Stimulated activated naive CD4-positive, alpha-beta T cell treated with Interleukin-2 at 50 U/mL for 16 hours (primary cell): ENCODE measurements around the gene PAX3.

Experiments used
- DNase-seq: peaks from one replicate; lab custom pipeline; 2025; lab: John Stamatoyannopoulos, UW

PAX3 gene

DNA sequence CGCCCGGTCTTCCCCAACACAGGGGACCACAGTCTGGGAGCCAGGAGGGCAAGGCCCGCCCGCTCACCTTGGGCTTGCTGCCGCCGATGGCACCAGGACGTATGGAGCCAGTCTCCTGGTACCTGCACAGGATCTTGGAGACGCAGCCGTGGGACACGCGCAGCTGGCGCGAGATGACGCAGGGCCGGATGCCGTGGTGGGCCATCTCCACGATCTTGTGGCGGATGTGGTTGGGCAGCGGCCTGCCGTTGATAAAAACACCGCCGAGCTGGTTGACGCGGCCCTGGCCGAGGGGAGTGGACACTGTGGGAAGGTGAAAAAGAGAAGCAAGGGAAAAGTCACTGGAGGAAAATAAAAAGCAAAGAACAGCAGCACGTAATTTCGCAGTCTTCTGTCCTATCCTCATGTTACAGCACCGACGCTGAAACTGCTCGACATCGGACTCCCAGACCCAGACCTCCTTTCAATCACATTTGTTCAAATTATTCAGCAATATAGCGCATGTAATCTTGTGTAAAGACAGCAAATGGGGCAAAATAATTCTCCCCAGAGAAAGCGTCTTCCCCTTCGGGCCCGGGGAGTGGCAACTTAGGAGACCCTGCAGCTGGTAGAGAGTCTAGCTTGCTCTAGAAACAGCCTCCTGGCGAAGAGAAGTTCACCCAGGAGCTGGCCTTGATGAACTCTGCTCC, 1.7 kb downstream of the PAX3 start:
- DNase-seq, result no peak

- DNase-seq, result no peak
These were observed 2.5 kb downstream of the PAX3 start for GRCh38 chr2:222296311-222296741.

GRCh38 chr2:222295368-222296062, 3.3 kb downstream of the PAX3 start:
- no peak for DNase-seq

DNA sequence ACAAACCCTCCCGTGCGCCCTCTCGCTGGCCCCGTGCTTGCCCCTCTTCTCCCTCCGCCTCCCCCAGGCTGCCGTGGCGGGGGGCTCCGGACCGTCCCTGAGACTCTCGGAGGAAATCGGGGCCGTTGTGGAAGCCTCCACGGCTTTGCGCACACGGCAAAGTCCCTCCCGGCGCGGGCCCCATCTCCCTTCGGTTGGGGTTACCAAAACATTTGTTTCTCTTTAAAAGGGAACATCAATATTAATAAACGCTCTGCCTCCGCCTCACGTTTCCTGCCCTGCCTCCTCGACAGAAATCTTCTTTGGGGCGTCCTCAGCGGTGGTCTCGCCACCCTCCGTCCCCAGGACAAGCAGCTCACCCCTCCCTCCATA, 3.8 kb downstream of the PAX3 start:
- no peak for DNase-seq

- DNase-seq, result no peak
These were observed 4.9 kb downstream of the PAX3 start for GRCh38 chr2:222293660-222294630.

DNA sequence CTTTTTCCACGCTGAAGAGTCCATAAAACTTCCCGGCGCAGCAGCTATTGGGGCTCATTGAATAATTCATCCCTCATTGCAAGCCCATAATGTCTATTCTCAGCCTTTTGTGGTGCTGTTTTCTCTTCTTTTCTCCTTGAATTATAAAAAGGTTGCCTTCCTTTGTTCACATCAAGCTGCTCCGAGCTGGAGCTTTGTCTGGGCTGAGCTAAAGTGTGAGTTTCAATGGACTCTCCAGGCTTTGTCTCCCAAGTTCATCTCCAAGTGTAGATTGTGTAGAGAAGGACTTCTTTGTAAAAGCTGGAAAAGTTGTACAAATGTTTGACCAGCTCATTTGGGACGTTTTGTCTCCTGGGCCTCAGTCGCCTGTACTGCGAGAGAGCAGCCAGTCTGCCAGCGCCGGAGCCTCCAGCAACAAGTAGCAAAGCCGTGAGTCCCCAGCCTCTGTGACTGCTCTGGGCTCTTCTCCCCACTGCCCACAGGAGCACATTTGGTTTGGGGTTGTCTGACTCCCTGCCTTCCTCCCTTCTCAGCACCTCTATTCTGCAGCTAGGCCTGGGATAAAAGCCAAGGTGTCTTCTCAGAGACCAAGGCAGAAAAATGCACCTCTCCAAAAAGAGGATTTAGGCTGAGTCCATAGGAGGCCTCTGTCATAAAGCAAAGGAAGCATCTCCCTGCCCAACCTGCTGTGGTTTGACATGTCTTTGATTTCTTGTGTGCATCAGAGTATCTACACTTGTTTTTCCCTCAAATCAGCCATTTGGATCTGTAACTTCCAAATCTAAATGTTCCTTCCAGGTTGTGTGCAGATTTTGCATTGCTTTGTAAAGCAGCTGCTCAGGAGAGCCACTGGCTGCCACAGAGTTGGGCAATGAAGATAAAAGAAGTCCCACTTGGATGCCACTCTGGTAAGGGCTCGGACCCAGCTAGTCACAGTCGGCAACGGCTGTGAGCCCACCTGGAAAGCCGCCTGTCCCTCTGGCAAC, 6.4 kb downstream of the PAX3 start:
- no peak for DNase-seq

DNA sequence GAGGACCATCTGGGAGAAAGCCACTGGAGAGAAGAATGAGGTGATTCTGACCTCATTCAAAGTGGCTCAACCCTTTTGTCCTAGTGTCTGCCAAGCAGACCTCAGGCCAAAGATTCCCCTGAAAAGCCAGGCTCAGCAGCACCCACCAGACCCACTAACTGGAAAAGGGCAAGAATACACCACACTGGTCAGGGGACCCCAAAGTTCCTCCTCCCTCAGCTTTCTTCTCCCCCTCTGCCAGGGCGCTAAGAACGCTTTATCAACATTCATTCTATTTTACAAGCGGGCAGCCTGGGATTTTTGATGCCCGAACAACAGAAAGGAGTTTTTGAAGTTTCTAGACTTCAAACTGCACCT, 7.3 kb downstream of the PAX3 start:
- no peak for DNase-seq

DNA sequence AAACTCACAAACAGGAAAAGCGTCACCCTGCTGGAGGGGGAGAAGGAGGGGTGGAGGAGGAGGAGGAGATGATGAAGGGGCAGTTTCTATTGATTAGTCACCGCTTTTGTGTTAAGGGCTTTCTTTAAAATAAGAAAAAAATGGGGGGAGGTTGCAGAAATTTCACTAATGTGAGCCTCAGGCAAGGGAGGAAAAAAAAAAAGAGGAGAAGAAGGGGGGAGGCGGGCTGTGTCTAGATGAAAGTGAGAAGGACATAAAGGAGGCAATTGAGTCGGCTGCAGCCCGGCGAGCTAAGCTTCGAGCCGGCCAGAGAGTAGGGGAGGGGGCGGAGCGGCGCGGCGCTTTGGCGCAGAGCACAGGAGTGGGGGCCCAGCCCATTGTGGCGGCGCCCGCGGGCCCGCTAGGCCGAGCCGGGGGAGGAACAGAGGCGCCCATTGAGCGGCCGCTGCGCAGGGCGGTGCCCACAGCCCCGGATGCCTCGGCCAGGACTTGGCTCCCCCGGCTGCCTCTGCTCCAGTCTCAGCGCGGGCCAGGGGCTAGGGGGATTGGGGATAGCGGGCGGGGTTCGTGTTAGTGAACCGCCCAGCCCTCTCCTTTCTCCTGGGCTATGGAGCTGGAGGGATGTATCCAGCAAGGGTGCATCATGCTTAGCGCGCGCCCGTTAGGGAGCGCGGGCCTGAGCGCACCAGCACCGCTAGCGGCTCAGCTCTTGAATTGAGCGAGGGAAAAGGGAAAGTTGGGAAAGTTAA, 7.9 kb downstream of the PAX3 start:
- DNase-seq, result no peak

- DNase-seq, result no peak
These were observed 8.4 kb downstream of the PAX3 start for GRCh38 chr2:222290401-222290735.

- DNase-seq, result no peak
These were observed 9.3 kb downstream of the PAX3 start for GRCh38 chr2:222289278-222290160.

- DNase-seq, result no peak
These were observed 10.1 kb downstream of the PAX3 start for GRCh38 chr2:222288590-222289277.

- DNase-seq, result no peak
These were observed 10.8 kb downstream of the PAX3 start for GRCh38 chr2:222287862-222288479.

DNA sequence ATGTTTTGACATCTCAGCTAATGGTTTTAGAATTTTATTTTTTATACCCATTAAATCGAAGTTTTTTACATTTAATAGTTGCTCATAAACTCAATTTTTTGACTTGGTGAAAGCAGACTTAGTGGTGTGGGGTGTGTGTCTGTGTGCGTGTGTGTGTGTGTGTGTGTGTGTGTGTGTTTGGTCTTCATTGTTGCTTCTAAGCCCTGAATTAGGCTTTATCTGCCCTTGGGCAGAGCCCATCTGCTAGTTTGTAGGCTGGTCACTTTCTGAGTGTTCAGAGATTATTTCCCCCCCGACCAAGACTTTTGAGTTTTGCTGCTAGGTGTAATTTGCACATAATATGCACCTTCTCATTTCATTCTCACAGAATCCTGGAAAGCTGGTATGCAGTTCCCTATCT, 14.3 kb downstream of the PAX3 start:
- no peak for DNase-seq

- DNase-seq, result no peak
These were observed 15.2 kb downstream of the PAX3 start for GRCh38 chr2:222283634-222284033.

- DNase-seq, result no peak
These were observed 17.3 kb downstream of the PAX3 start for GRCh38 chr2:222281506-222281905.

DNA sequence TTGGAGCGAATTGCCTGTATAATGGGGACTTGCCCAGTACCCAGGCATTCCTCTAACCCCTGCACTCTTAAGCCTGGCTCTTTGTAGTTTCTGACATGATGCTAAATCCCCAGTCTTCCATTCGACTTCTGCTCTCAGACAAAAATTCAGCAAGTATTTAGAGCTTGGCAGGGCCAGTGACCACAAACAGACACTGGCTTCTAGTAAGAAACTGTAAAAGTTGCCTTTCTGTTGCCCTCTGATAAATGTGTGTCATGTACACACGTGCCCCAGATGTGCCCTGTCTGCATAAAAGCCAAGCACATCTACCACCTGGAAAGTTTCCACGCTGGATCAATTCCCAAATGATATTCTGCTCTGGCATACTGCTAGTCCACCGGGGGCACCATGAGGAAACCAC, 18.0 kb downstream of the PAX3 start:
- no peak for DNase-seq

DNA sequence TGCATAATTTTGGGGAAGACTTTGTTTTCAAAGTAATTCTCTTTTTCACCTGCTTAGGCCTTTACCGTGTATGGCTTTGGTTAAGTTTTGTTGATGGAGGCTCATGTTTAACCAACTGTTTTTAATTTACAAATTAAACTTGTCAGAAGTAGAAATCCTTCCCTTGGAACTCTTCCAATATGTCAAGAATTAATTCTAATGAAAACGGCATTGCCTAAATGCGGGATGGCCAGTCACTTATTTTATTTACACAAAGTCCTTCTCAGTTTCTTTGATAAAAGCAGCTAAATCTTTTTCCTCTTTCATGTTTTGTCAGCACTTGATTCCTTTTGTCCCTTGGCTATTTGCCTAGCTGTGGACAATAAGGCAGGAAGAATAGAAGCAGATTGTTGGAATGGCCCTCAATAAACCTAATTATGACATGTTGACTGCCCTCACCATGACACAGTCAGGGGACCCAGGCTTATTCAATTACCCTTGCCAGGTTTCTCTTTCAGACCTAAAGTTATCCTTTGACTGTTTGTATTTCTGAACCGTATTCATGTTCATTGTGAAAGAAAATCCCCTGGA, 26.3 kb downstream of the PAX3 start:
- no peak for DNase-seq

DNA sequence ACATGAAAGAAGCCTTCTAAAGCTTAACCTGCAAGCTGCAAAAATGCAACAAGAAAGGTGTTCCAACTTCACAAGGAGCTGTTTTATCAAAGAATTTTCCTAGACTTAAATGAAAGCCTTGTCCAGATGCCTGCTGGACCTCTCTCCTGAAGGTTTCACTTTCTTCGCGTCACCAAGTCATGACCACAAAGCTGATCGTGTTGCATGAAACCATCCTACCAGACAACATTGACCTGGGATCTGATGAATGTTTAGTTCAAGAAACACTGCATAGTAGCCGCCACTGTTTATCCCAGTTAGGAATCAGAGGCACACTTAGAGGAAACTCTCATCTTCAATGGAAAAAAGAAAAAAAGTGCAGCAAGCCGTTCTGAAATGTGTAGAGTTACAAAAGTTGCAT, 26.9 kb downstream of the PAX3 start:
- no peak for DNase-seq

DNA sequence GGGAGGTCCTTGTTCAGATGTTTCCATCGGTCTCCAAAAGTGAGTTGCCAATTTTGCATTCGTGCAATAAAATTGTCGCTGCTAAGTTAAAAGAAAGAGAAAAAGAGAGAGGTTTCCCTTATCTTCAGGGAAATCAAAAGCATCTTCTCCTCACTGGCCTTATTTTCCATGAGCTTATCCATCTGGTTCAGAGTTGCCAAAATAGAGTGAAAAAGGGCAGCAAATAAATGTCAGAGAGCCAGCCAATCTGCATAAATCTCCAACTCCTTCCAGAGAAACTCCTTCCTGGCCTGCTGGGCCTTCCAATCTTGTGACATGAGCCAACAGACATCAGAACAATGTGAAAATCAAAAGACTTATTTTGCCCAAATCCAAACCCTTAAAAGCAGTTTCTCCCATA, 28.4 kb downstream of the PAX3 start:
- no peak for DNase-seq
